Breast epithelium (tissue), 3 donors: Measurements from ENCODE around the gene MCM5.

Experiments
- CTCF ChIP-seq, 3 donors: fragments of 450-650 bp; IDR thresholded peaks; one replicate each; pipeline ENCODE4 v1.5.1; 2016 to 2017; ENCODE audit warnings: antibody characterized with exemption in 3 of 3, mild to moderate bottlenecking in 3 of 3, moderate library complexity in 3 of 3
- POLR2A ChIP-seq: fragments of 450-650 bp; IDR thresholded peaks from one replicate; pipeline ENCODE4 v1.6.1; 2016; ENCODE audit warnings: antibody characterized with exemption, mild to moderate bottlenecking, moderate library complexity

GRCh38 chr22:35399678-35400500 is at the start of gene MCM5:
- TF ChIP-seq CTCF (IDR thresholded peaks at IDR 0.05) (no peak), POLR2A (no peak)
